ENCODE measurements around the gene MSI2.
A peak's percentile ranks its signal among the peaks of the same experiment; 100 is the strongest.

Gene MSI2

DNA sequence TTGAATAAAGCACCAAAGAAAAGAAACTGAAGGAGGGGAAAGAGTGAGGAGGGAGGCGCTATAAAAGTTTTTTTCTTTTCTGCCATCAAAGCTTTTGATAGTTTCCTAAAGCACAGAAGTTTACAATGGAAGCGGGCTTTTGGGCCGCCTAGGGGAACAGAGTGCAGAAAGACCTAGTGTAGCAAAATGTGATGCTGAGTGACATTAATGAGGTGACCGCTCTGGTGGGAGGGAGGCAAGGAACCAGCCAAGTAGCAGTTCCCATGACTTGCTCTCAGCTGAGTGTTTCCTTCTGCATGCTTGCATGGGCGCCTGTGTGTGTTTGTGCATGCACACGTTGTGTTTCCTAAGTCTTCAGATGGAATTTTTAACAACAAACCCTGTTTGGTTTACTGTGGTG is 15.5 kb downstream of the MSI2 start:
- DNase-seq: no peak

DNA sequence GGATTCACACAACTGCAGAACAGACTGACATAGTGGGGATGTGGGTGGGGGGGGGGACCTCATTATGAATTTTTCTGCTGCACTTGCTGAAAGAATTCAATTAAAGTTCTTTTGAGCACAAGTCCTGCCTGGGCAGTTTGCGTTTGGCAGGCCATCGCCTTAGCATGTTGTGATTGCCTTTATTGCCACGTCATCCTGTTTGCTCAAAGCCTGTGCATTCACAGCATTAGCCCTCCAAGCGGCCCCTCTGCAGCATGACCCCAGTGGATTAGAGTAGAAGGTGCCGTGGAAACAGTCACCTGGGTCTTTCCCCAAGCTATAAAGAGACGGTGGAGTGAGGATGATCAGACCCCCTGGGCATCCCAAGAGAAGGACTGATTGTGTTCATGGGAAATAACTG is 17.2 kb downstream of the MSI2 start:
- DNase-seq: no peak

- DNase-seq: no peak
Measured at GRCh38 chr17:57274162-57274561, 17.8 kb downstream of the MSI2 start.

GRCh38 chr17:57275071-57275764 is 18.9 kb downstream of the MSI2 start:
- DNase-seq: no peak

- DNase-seq: no peak
Measured at GRCh38 chr17:57276621-57277020, 20.3 kb downstream of the MSI2 start.

GRCh38 chr17:57277923-57278604 is 21.7 kb downstream of the MSI2 start:
- DNase-seq: no peak

- no peak for DNase-seq
Measured at GRCh38 chr17:57278740-57279387, 22.5 kb downstream of the MSI2 start.

GRCh38 chr17:57279432-57279831 is 23.1 kb downstream of the MSI2 start:
- DNase-seq: no peak

- no peak for DNase-seq
Measured at GRCh38 chr17:57281887-57282286, 25.6 kb downstream of the MSI2 start.

GRCh38 chr17:57282296-57282695 is 26.0 kb downstream of the MSI2 start:
- no peak for DNase-seq

- no peak for DNase-seq
Measured at GRCh38 chr17:57283203-57283971, 27.1 kb downstream of the MSI2 start.

GRCh38 chr17:57284583-57284982 is 28.3 kb downstream of the MSI2 start:
- no peak for DNase-seq

DNA sequence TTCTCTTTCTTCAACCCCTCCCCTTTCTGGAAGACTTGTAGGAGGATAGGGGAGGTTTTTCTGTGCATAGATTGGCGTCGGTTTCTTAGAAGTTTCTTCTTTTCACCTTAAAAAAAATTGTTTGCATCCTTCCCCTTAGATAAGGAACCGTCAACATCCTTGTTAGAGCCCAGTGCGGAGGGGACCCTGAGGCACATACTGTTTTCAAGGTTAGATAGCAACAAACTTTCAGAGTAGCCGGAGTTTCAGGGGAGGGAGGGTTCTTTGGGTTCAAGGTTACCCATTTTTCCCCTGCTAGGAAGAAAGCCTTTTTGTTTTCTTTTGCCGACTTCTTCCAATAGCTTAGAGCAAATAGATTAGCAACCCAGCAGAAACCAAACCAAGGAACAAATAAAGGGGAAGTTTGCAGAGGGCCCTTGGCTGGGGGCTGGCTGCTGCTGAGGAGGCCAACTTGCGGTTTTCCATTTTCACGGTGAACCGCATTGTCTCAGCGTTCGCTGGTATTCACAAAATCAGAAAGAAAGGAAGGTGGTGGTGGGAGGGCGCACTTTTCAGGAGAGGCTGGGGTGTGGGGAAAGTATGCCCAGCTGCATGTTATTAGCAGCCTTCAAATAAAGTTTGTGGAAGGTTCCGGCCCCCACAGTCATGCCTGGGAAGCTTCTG is 28.8 kb downstream of the MSI2 start:
- DNase-seq: peak; percentile 22 to 39

- DNase-seq: no peak
Measured at GRCh38 chr17:57285701-57286100, 29.4 kb downstream of the MSI2 start.

GRCh38 chr17:57286399-57287105 is 30.2 kb downstream of the MSI2 start:
- DNase-seq: no peak

DNA sequence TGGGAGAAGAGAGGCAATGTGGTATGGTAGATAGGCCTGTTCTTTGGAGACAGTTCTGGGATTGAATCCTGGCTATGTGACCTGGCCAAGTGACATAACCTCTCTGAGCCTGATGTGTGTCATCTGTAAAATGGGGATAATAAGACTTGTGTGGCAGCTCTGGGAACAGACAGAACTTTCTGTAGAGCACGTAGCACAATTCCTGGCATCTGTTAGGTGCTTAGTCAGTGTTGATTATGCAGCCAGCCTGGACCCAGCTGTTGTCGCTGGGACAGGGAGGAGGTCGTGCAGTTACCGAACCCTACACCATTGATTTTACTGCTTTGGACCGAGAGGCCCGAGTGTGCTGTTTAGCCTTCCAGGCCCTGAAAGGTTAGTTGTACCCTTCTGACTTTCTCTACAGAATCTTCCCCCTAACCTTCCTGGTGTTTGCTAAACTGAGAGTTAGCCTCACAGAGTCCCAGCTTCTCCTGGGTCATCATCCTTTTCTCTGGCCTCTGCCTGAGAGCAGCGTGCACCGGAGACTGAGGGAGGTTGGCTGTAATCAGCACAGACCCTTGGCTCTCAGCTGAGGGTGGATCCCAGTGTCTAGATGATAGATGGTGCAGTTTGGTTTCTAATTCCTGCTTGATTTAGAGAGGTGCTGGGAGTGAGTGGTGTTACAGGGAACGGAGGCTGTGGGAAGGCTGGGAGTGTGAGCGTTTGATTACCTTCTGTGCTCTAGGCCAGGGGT is 31.9 kb downstream of the MSI2 start:
- no peak for DNase-seq

GRCh38 chr17:57288773-57289121 is 32.4 kb downstream of the MSI2 start:
- no peak for DNase-seq

DNA sequence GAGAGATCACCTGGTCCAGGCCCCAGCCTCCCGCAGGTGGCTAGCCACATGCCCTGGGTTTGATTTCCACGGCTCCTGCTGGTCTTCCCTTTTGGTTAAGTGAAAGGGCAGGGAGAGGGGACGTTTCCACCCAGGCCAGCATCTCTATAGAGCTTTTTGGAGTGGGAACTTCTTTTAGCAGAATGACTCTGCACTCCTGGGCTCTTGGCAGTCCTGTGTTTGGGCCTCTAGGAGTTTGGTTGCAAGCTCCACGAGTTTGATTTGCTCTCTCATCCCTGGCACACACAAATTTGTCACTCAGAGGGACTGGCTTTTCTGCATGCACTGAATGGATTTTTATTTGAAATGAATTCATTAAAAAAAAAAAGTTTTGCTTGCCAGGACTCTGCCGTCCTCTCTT is 32.8 kb downstream of the MSI2 start:
- DNase-seq: no peak

DNA sequence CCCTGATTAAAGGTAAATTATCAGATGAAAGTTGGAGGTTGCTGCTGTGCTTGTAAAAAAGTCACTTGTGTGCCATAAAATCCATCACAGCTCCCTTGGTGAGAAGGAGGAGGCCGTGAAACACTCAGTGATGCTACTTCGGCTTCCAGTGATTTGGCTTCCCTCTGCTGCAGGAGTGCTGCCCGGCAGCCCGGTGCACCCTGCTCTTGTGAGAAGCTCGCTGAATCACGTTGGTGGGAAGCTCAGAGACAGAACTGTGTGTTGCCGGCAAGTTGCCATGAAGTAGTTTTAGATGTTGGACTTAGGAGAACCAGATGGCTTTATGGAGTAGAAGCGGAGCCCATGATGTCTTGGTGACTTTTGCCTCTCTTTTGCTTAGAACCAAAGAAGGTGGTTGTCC is 33.3 kb downstream of the MSI2 start:
- no peak for DNase-seq

DNA sequence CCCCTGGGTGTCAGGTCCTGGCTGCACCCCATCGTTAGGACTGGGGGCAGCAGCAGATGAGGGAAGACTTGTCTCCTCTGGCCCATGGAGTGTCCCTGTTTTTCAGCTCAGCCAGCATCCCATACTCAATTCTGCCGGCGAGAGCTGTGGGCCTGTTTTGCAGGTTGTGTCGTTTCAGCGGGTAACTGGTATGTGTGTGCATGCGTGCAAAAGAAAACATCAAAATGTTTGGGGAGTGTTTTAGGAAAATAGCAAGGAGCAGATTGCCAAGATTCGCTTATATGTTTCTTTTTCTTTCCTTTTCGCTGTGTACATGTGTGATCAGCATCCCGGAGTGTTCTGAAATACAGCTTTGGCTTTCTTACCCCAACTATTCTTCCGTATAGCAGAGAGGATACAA is 34.7 kb downstream of the MSI2 start:
- no peak for DNase-seq

- DNase-seq: no peak
Measured at GRCh38 chr17:57292091-57292490, 35.8 kb downstream of the MSI2 start.

DNA sequence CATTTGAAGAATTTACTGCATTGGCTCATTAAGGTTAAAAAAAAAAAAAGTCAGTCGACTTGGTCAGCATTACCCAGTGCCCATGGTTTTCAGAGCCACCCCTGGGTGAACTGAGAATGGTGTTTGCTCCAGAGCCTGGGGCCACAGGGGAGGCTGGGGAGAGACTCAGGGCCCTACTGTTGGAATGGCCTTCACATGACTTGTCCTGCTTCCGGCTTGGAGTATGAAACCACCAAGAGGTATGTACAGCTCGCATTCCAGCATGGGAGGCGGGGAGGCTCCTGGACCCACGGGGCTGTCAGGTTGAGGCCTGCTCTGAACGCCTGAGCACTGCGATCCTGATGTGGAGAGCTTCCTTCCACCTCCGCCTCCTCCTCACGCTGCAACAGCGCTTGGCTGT is 36.8 kb downstream of the MSI2 start:
- DNase-seq: no peak

All from activated CD4-positive, alpha-beta T cell treated with anti-CD3 and anti-CD28 coated beads for 4 hours (primary cell).